HG02763 (cell line): Measurements from ENCODE around the gene TSKU.
"Not testable (repeated sequence)": the region's sequence is repeated elsewhere in the genome, so short reads cannot be mapped to it uniquely, and the experiment has no call there.

Source experiments
- ATAC-seq: cut with Tn5 transposase; IDR thresholded peaks from one replicate; pipeline ENCODE4 v1.9.1; 2021; ENCODE audit warnings: mild to moderate bottlenecking, moderate library complexity; ENCODE audit not compliant: unreplicated experiment

TSKU gene, protein sequence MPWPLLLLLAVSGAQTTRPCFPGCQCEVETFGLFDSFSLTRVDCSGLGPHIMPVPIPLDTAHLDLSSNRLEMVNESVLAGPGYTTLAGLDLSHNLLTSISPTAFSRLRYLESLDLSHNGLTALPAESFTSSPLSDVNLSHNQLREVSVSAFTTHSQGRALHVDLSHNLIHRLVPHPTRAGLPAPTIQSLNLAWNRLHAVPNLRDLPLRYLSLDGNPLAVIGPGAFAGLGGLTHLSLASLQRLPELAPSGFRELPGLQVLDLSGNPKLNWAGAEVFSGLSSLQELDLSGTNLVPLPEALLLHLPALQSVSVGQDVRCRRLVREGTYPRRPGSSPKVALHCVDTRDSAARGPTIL

GRCh38 chr11:76783294-76783895 is at the start of gene TSKU:
TSS of gene TSKU (plus strand) at chr11:76783356. CDS start at chr11:76795617, 12,261 bp downstream.
- no peak for ATAC-seq

- ATAC-seq = not testable (repeated sequence)
These were observed 49.2 kb upstream of the TSKU start for GRCh38 chr11:76733906-76734305.

DNA sequence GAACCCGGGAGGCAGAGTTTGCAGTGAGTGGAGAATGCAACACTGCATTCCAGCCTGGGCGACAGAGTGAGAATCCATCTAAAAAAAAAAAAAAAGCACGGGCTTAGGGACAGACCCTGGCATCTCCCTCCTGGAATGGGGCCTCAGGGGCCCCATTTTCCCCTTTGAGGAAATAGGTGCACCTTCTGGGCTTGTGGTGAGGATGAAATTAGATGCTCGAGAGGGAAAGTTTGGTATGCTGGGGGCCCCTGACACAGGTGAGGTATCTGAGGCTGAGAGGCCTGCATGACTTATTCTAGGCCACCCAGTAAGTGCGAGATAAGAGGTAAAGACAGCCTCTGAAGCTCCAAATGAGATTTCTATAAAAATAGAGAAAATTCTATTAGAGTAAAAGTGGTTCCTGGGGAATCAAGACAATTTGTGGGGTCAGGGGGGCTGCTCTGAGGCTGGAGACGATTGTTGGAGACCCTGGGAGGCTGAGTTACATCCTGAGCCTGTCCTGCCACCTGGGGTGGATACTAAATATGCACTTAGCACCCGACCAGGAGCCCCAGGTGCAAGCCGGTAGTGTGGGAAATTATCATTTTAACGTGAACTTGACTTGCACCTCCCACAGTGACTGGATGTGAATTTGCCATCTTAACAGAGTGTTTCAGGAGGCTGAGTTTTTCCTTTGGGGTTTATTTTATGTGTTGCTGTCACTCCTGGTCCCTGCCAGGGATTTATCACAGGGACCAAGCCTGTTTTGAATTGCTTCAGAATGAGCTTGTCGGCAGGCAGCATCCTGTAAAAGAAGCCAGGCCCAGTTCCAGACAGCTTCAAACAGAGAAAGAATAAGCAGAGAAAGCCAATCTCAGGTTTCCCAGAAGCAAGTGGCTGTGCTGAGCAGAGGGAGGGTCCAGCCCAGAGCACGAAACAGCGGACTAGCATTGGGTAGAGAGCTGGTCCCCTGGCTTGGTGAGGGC is 48.4 kb upstream of the TSKU start:
- ATAC-seq = no peak

DNA sequence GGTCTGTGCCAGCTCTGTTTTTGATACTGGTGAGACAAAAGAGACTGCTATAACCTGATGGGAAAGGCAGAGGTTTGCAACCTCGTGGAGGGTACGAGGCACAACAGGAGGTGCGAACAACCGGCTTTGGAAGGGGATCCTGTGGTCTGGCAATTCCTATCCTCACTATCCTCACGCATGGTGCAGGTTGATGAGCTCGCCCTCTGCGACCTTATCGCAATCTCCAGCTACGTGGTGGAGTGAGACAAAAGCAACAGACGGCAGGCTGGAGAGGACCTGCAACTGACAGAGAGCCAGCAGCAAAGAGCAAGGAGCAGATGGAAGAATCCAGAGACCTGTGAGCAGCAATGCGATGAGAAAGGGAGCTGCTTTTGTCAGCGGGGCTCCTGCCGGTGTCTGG is 47.3 kb upstream of the TSKU start:
- ATAC-seq = no peak

- ATAC-seq = no peak
These were observed 46.9 kb upstream of the TSKU start for GRCh38 chr11:76736266-76736665.

DNA sequence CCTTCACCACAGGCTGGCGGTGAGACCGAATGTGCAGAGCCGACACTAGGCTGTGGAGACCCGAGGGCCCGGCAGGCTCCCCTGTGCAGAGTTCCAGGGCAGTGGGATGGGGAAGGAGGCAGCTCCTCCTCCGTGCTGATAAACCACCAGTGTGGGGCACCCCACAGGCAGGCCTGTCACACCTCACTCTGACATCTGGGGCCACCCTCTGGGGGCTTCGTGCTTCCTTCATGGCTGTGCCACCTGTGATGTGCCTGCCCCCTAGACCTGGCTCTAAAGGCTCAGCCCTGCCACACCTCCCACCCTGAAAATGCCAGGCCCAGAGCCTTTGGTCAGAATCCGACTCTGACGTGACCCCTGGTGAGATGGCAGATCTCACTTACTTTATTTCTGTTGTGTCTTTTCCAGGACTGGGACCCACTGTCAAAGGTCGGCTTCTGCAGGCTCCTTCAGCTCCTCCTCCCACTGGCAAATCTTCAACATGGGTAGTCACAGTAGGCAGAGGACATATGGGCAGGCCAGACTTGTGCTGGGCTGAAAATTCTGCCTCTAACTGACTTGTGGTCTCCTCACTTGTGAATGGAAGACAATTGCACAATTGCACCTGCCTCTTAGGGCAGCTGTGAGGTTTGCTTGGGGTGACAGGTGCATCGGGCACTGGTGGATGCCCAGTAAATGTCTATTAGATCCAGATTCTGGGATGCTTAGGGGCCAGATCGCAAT is 46.2 kb upstream of the TSKU start:
- ATAC-seq = no peak

DNA sequence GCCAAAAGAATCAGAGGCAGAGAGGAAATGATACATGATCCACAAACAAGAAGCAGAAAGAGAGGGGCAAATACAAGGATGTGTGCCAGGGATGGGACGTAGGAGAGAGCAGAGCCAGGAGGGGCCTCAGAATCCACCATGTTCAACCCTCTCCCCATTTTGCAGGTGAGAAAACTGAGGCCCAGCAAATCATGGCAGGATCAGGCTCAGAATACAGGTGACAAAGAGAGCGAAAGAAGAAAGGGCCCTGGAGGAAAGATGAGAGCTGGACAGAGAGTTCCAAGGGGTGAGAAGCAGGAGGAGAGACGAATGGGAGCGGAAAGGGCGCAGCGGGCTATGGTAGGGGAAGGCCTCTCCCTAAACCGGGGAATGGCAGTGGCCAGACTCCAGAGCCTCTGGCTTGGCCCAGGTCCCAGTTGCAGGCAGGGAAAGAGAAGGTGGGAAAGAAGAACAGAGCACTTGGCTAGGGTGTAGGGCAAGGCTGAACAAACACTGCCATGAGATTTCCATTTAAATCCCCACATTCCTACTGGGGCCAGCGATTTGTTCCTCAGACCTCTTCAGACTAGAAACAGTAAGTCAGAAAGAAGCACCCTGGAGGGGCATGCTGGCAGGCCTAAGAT is 44.4 kb upstream of the TSKU start:
- no peak for ATAC-seq

DNA sequence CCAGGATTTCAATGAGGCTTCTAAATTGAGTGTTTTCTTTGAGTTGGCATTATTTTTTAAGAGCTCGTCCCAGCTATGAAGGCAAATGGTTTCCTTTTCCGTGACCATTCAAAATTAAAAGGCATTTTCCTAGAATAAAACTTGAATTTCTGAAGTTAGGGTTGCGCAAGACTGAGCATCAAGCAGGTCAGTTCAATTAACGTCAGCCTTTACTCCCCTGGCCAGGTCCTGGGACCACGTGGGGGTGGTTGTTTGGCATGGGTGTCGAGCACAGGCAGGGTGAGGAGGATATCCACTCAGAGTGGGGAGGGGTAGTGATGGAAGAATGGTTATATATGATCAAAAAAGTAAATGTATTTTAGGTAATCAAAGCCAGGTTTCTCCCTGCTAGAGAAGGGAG is 43.4 kb upstream of the TSKU start:
- no peak for ATAC-seq

DNA sequence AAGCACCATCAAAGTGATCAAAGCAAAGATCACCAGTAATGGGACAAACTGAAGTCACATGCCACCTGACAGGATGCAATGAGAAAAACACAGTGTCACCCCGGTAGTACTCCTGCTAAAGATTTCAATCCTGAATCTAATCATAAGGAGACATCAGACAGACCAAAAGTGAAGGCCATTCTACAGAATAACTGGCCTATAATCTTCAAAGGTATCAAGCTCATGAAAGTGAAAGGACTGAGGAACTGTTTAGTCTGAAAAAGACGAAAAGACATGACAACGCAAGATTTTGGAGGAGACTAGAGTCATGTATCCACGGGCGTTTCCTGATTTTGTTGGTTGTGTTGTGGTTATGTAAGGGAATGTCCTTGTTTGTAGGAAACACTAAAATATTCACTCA is 42.4 kb upstream of the TSKU start:
- ATAC-seq = no peak

DNA sequence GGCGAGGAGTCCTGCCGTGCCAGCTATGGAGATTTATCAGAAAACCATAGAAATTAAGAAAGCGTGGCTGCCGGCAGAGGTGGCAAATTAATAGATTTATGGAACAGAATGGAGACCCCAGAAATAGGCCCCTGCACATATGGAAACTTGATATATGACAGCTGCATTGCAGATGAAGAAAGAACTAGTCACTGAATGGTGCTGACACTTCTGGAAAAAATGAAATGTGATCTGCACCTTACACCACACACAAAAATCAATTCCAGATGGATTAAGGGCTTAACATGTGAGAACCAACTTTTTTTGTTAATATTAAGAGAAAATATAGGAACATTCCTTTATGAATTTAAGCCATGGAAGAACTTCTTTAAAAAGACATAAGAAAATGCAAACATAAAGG is 40.3 kb upstream of the TSKU start:
- ATAC-seq = no peak

DNA sequence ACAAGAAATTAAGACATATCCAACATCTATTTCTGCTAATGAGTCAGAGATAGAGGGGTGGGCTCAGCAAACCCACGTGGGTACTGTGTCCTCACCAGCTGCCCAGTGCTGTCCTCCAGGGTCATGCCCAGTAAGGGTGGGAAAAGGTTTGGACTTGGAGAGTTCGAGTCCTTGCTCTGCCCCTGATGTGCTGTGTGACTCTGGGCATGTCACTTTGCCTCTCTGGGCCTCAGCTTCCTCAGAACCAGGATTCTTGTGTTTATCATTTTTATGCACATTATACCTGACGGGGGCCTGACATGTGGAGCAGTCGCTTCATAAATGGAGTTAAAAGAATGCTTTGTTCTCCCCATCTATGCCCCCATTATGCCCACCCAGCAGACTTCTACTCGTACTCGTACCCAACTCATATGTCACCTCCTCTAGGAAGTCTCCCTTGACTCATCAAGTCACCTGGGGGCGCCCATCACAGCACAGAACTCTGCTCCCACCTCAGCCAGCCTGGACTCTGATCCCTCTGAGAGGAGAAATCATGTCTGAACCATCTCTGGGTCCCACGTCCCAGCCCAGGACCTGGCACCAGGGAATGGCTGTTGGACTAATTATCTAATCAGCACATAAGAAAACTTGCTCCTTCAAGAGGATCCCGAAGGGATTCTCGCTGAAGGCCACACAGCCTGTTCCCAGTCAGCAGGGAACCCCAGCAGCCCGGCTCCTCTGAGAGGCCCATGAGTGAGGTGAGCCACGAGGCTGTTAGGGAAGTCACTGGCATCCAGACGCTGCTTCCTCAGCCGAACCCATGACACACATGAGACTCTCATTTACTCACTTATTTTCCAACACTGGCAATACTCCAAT is 38.7 kb upstream of the TSKU start:
- ATAC-seq = no peak

DNA sequence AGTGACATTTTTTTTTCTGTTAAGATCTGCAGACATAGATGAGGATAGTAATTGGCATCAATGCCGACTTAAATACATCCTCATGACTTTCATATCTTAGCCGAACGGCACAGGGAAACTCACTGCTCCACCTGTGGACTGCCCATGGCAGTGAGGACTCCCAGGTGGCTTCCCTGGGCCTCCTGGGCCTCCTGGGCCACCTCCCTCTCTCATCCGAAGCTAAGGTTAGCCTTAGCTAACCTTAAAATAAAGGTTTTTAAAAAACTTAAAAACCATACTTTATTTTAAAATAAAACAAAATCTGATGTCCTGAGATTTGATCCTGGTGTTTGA is 38.1 kb upstream of the TSKU start:
- no peak for ATAC-seq

GRCh38 chr11:76745561-76746207 is 37.5 kb upstream of the TSKU start:
- ATAC-seq = no peak

DNA sequence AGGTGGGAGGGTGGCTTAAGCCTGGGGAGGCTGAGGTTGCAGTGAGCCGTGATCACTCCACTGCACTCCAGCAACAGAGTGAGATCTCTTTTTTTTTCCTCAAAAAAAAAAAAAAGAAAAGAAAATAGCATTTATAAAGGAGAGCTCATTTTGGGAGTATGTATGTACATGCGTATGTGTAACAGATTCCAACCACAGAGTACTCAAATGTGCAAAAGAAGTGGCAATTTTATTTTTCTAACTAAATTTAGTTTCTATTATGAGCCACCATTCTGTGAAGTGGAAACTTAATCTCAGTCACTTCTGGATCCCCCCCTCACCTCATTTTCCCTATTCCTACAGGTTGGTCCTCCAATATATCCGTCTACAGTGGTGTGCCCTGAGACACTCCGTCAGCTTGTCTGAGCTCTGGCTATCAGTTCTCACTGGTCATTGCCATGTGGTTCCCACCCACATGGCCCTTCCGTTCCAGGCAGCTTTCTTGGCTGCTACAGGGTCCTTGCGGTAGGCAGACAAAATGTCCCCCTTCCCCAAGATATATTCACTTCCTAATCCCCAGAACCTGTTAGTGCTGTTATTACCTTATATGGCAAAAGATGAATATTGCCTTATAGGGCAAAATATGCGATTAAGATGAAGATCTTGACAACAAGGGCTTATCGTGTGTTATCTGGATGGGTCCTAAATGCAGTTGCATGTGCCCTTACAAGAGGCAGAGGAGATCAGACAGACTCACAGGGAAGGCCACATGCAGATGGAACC is 35.8 kb upstream of the TSKU start:
- no peak for ATAC-seq

DNA sequence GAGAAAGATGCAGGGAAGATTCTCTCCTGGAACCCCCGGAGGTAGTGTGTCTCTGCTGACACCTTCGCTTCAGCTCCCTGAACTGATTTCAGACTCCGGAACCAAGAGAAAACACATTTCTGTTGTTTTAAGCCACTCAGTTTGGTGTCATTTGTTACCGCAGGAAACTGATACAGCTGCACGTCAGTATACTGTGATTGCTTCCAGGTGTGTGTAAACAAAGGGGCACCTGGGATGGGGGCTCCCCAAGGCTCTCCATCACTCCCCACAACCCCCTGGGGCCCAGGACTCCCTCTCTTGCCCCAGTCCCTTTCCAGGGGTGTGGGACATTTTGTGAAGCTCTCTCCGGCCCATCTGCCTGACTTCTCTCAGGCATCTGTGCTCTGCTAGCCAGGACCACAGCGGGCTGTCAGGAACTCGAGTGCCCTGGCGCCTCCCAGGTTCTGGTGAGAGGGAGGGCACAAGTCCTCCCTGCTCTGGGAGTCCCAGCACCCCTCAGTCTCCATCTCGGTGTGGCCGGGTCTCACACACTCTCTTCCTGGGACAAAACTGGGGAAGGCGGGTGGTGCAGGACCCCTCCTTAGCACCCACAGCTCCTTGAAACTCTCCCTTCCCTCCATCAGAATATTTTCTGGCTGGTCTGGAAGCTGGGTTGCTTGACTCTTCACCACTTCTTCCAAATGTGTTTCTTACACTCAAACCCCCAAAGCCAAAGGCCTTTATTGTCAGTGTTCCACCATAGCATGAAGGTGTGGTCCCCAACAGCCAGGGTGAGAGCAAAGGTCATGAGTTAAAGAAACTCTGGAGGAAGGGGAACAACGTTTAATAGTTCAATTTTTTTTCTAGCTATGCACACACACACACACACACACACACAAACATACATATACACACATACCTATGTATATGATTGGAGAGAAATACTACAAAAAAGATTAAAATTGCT is 35.0 kb upstream of the TSKU start:
- ATAC-seq = no peak

- no peak for ATAC-seq
These were observed 34.2 kb upstream of the TSKU start for GRCh38 chr11:76748948-76749347.

- ATAC-seq = no peak
These were observed 33.1 kb upstream of the TSKU start for GRCh38 chr11:76750067-76750466.
